GM12801 (cell line): ENCODE results near the gene FBL.

Experiments
- TF ChIP-seq, protein P1 (sequence below): IDR thresholded peaks from one replicate; pipeline ENCODE4 v1.5.1; 2011; ENCODE audit warnings: control low read depth; ENCODE audit not compliant: insufficient read length; ENCODE audit errors: extremely low read depth

Gene FBL

DNA sequence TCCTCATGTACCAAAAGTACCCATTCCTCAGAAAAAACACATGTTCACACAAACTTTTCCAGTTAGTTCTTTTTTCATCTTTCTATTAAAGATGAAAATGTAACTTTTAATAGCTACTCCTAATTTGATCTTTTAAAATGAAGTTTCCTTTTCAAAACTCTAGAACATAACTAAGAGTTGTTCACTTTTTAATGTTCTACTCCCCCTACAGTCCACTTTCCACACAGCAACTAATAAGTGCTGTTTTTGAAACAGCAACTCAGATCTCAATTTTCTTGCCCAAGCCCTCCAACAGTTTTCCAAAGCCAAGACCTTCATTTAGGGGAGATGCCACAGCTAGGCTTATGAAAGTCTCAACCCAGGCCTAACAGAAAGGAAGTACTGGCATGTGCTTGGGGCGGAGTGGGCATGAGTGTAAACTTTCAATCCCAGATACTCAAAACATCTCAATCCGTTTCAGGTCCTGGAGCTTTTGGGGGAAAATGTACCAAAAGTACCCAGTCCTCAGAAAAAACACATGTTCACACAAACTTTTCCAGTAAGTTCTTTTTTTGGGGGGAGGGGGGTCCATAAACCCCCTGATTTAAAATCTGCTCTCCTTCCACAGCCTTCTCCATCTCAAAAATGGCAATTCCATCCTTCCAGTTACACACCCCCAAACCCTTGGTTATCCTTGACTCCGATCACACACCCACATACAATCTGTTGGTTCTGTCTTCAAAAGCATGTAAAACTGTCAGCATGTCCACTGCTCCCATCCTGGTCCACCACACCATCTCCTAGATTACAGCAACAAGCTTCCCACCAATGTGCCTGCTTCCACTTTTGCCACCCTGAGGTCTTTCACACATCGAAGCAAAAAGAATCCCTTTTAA, 2.0 kb downstream of the FBL start:
- TF ChIP-seq, protein P1, sequence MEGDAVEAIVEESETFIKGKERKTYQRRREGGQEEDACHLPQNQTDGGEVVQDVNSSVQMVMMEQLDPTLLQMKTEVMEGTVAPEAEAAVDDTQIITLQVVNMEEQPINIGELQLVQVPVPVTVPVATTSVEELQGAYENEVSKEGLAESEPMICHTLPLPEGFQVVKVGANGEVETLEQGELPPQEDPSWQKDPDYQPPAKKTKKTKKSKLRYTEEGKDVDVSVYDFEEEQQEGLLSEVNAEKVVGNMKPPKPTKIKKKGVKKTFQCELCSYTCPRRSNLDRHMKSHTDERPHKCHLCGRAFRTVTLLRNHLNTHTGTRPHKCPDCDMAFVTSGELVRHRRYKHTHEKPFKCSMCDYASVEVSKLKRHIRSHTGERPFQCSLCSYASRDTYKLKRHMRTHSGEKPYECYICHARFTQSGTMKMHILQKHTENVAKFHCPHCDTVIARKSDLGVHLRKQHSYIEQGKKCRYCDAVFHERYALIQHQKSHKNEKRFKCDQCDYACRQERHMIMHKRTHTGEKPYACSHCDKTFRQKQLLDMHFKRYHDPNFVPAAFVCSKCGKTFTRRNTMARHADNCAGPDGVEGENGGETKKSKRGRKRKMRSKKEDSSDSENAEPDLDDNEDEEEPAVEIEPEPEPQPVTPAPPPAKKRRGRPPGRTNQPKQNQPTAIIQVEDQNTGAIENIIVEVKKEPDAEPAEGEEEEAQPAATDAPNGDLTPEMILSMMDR, result no peak

GRCh38 chr19:39842693-39843435, 3.3 kb downstream of the FBL start:
- TF ChIP-seq, protein P1, result no peak

- TF ChIP-seq, protein P1, result no peak
Measured at GRCh38 chr19:39841041-39841440, 5.1 kb downstream of the FBL start.

GRCh38 chr19:39840492-39840891, 5.7 kb downstream of the FBL start:
- TF ChIP-seq, protein P1, result no peak

DNA sequence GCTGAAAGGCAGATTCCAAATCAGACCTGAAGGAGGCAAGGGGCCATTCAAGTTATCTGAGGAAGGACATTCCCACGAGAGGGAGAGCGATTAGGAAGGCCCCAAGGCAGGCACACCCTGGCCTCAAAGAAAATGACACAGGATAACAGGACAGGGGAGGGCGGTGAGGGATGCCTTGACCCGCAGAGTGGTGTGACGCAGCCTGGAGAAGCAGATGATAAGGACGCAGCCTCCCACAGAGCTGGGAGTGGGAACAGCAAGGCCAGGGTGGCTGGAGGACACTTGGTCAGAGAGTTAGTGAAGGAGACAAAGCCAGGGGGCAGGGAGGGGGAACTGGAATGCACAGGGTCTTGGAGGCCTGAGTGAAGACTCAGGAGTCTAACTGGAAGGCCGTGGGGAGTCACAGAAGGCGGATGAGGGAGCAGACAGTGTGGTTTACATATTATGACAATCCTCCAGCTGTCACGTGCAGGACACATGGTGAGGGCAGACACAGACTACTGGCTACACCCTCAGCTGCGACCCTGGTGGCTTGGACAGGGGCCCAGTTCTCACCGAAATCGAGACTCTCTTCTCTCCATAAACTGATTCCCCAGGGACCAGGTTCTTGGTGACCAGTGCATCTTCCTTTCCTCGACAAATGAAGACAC, 6.4 kb downstream of the FBL start:
- TF ChIP-seq, protein P1, result no peak

GRCh38 chr19:39838569-39838968, 7.6 kb downstream of the FBL start:
- TF ChIP-seq, protein P1, result no peak

GRCh38 chr19:39837978-39838377, 8.2 kb downstream of the FBL start:
- TF ChIP-seq, protein P1, result no peak
